ENCODE measurements around the gene CELF2.

Gene CELF2

GRCh38 chr10:11004144-11005077, 13.3 kb upstream of the CELF2 start:
- DNase-seq, result peak; percentile 39

GRCh38 chr10:11005725-11006427, 11.8 kb upstream of the CELF2 start:
- no peak for DNase-seq

DNA sequence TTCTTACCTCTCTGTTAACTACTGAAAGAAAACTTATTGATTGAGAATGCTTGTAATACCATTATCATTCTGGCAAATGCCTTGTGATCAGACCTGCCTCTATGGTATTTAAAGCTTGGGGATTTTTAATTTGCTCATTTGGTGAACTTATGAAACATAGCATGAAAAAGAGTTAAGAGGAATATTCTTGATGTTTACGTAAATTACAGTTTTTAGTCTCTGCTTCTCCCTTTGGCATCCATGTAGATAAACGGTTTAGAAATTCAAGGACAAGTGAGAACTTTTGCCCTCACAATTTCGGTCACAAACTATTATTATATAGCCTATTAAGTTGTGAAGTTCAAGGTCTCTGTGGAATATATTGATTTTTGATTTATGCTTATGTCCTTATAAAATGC, 11.2 kb upstream of the CELF2 start:
- DNase-seq, result no peak

DNA sequence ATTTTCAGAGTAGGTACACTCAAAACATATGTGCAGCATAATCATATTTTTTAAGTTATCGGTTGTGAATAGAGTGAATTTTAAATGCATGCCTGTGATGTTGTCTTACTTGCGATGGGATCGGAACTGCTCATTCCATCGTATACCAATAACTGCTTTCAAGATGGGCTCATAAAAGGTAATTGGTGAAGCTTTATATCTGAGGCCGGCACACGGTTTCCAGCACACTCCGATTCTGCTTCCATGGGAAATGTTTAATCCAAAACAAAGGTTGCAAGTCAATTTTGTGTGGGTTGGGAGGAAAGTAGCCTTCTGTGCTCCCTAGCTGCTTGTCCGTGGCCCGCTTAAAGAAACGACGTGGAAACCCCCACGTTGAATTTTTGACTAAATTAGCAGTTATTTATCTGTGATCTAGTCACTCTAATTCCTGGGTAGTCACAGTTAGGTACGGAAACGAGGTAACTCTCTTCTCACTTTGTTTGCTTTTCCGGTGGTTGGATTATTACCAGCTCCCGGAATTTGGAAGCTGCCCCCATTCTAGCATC, 10.1 kb upstream of the CELF2 start:
- DNase-seq, result no peak

- DNase-seq, result peak; percentile 53
Measured at GRCh38 chr10:11009471-11010308, 8.0 kb upstream of the CELF2 start.

DNA sequence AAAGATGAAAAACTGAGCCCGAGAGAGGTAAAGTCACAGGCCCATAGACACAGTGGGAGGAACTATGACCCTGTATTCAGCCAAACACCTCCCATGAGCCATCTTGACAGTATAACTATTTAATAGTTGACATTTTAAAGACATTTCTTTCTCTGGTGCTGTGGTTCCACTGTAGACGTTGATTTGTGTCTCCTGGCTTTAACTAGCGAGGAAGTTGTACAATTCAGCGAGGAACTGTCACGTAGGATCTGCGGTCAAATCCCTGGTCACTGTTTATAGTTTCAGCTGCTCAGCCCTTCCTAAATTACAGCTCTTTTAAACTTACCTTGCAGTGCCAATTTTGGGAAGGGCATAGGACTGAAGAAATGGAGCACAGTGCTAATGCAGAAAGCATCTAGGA, 7.1 kb upstream of the CELF2 start:
- no peak for DNase-seq

- no peak for DNase-seq
Measured at GRCh38 chr10:11011436-11011835, 6.2 kb upstream of the CELF2 start.

GRCh38 chr10:11011984-11012383, 5.7 kb upstream of the CELF2 start:
- no peak for DNase-seq

DNA sequence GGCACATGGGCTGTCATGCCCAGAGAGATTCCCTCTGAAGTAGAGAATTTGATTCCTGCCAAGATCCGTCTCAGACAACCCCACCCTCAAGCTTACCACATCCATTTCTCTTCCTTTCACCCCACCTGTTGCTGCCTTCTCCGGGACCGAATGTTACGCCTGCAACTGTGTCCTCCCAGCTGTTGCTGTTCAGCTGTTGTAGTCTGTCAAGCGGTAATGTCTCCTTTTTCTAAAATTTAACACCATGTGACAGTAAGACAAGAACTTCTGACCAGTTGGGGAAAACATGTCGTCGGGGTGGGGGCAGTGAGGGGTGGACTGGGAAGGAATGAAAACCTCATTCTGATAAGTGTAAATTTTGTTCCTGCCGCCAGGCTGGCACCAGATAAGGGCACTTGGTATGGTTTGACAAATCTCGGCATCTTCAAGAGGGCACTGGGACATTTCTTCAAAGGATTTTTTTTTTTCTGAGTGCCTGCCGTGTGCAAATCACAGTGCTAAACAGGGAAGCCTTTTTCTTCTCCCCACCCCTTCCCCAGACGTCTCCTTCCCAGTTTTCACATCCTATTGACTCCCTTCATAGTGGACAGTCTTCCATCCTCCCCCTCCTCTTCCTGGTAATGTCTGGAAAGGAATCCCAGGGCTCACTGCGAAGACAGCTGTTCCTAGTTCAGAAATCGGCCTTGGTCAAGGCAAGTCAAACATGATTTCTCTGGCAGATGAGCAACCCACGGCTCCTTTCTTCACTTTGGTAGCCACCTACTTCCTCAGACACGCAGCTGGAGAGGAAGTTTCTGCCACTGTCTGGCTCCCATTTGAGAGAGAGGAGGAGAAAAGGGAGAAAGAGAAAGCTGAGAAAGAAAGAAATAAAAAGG, 5.0 kb upstream of the CELF2 start:
- no peak for DNase-seq

DNA sequence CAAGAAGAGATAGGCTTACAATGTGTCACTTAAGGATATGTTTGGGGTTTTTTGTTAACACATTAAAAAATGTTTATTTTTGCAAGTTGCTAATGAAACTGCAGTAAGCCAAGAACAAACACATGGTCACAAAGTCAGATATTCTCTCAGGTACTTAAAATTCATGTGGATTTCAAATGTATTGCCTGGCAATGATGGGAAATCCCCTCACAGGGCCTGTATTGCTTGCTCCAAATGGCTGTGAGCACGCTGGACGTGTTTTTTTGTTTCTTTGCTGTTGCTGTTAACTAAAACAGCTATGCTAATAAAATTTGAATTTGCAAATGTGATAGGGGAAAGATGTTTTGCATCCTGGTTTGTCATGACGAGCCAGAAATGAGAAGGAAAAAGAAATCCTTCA, 3.8 kb upstream of the CELF2 start:
- DNase-seq, result no peak

GRCh38 chr10:11014671-11015445, 2.8 kb upstream of the CELF2 start:
- no peak for DNase-seq

- DNase-seq, result peak; percentile 31
Measured at GRCh38 chr10:11015446-11015934, 2.2 kb upstream of the CELF2 start.

GRCh38 chr10:11017000-11017569, 587 bp upstream of the CELF2 start:
- DNase-seq, result no peak

GRCh38 chr10:11018432-11018841, 765 bp downstream of the CELF2 start:
- DNase-seq, result no peak

GRCh38 chr10:11018855-11019631, 1.4 kb downstream of the CELF2 start:
- no peak for DNase-seq

DNA sequence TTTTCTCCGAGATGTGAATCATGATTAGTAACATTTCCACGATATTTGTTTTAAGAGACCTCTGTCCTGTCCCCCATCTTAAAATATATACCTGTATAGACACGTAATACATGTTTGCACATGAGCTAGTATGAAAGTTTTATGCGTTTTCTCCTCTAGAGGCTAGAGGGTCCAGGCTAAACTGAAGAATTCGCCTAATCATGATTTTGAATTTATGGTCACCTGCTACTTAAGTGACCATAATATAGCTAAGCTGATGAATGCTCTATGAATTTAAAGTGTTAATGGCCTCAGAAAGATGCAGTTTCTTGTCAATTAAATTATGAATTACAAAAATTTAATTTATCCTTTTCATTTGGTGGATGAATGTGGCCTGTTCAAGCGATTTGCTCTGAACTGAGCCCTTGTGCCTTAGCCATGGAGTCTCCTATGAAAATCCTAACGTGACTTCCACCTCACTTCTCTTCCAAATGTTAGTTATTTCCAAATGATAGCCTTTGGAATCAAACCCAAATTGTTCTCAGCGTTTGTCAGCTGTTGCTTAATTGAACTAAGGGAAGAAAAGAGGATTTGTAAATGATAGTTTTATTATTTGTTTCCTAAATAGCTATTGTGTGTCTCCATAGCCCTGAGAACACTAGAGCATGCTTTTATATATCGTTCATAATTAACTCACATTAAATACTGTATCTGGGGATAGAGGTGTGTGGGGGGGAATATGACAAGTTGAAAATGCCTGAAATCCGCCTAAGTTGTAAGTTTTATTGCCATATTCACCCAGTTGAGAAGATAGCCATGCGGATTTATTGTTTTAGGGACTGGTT, 2.3 kb downstream of the CELF2 start:
- DNase-seq, result no peak

GRCh38 chr10:11020548-11020942, 2.9 kb downstream of the CELF2 start:
- DNase-seq, result no peak

- no peak for DNase-seq
Measured at GRCh38 chr10:11022213-11022612, 4.5 kb downstream of the CELF2 start.
